GM23338 (cell line): Measurements from ENCODE around the gene SH3PXD2B.

Experiments used
- CREB1 ChIP-seq: fragments of 250-450 bp; sonication (Bioruptor Pico); IDR thresholded peaks from 2 replicates; pipeline ENCODE4 v1.5.0; 2020; ENCODE audit warnings: low read depth, mild to moderate bottlenecking, moderate library complexity
- CTCF ChIP-seq, 2 experiments: fragments of 200-600 bp in 1 of 2; sonication (generic) in 1 of 2; conservative IDR thresholded peaks; 2 replicates each; pipeline versions ENCODE4 v1.5.1 to v1.6.1; 2016 to 2017; ENCODE audit warnings: antibody characterized with exemption in 2 of 2, low read depth in 2 of 2, mild to moderate bottlenecking in 2 of 2, moderate library complexity in 1 of 2
- ETS1 ChIP-seq: IDR thresholded peaks from 2 replicates; pipeline ENCODE4 v1.6.1; 2016; ENCODE audit warnings: antibody characterized with exemption
- EZH2 ChIP-seq: fragments of 200-600 bp; sonication (generic); IDR thresholded peaks from one replicate; pipeline ENCODE4 v1.8.0; 2017; ENCODE audit warnings: antibody characterized with exemption, mild to moderate bottlenecking, low read depth; ENCODE audit not compliant: unreplicated experiment
- EZH2phosphoT487 ChIP-seq: fragments of 200-600 bp; sonication (generic); IDR thresholded peaks from one replicate; pipeline ENCODE4 v1.8.1; 2018; ENCODE audit warnings: antibody characterized with exemption; ENCODE audit not compliant: unreplicated experiment
- POLR2AphosphoS5 ChIP-seq: IDR thresholded peaks from 2 replicates; pipeline ENCODE4 v1.6.1; 2016; ENCODE audit warnings: antibody characterized with exemption, low read depth
- REST ChIP-seq: IDR thresholded peaks from one replicate; pipeline ENCODE4 v1.6.1; 2018; ENCODE audit warnings: antibody characterized with exemption; ENCODE audit not compliant: unreplicated experiment
- ZNF114 ChIP-seq: fragments of 250-450 bp; sonication (Bioruptor Pico); IDR thresholded peaks from 2 replicates; pipeline ENCODE4 v1.5.0; 2020; ENCODE audit warnings: mild to moderate bottlenecking, moderate library complexity
- ZNF331 ChIP-seq: fragments of 250-450 bp; sonication (Bioruptor Pico); IDR thresholded peaks from 2 replicates; pipeline ENCODE4 v1.5.0; 2020; ENCODE audit warnings: low read depth, mild to moderate bottlenecking, moderate library complexity

- TF ChIP-seq CTCF (conservative IDR thresholded peaks at IDR 0.05; ENCODE audit: low read depth in 2 of 2) (no peak), EZH2 (no peak), ZNF114 (CRISPR knock-in tag) (no peak), REST (no peak), ETS1 (no peak), POLR2AphosphoS5 (no peak), EZH2phosphoT487 (no peak), ZNF331 (CRISPR knock-in tag) (no peak), CREB1 (CRISPR knock-in tag) (no peak)
Observed at GRCh38 chr5:172335721-172336120, 118.6 kb downstream of the SH3PXD2B start.
